ENCODE data around the gene CHCHD6. TPM values are rescaled to one million over a fixed set of nuclear protein-coding genes. Genes with fewer than 3 reads are reported as not detected.

The CHCHD6 gene
- total RNA-seq, 1 experiment from 2014 or later, result 36.3 TPM

DNA sequence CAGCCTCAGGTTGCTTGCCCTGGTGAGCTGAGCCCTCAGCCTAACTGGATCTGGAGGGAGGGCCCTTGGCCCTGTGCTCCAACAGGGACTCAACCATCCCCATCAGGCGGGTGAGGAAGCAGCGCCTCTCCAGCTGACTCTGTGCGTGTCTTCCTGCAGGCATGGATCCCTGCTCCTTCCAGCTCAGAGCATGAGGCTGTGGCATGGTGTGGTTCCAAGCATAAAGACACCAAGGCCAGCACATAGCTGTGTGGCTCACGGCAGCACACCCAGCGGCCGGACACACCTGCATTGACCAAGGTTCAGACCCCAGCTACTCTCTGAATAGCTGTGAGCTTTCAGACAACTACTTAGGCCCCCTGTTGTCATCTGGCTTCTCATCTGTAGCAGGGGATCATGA is 147.9 kb downstream of the CHCHD6 start:
- Histone ChIP-seq H2AFZ (ENCODE audit: low read depth, low read length, poor library complexity, severe bottlenecking) (no peak overlapping the region), H3K4me3 (replicated peaks in 1 of 2; ENCODE audit: low read depth in 1 of 2, low read length in 2 of 2) (no peak overlapping the region), H3K4me2 (ENCODE audit: low read length) (no peak overlapping the region), H3K9ac (ENCODE audit: low read length) (no peak overlapping the region), H4K20me1 (ENCODE audit: insufficient read depth) (no peaks in the 10 kb centered on the region), H3K27ac (ENCODE audit: low read depth, low read length) (no peak overlapping the region), H3K27me3 (ENCODE audit: insufficient read depth, low read length) (no peaks in the 10 kb centered on the region), H3K4me1 (ENCODE audit: control insufficient read depth in 1 of 2, insufficient read depth in 2 of 2, low read length in 2 of 2) (peaks cover 0 to 9% of the 10 kb centered on the region in 2 experiments; a peak in 1 of 4 replicates), H3K36me3 (ENCODE audit: control insufficient read depth in 1 of 2, insufficient read depth in 2 of 2, low read length in 2 of 2) (no peaks in the 10 kb centered on the region), H3K9me3 (ENCODE audit: control insufficient read depth in 1 of 2, insufficient read depth in 1 of 2, low read depth in 1 of 2, low read length in 2 of 2) (no peaks in the 10 kb centered on the region), H3K9me2 (ENCODE audit: insufficient read depth) (no peaks in the 10 kb centered on the region), H3K79me2 (ENCODE audit: insufficient read depth, low read length) (no peaks in the 10 kb centered on the region)
- DNase-seq (ENCODE audit: low read depth, low spot score), result no peak
- TF ChIP-seq EZH2phosphoT487 (IDR thresholded peaks at IDR 0.05; ENCODE audit: borderline replicate concordance) (no peak), SIN3A (IDR thresholded peaks at IDR 0.05; ENCODE audit: low read depth) (no peak), ELF1 (IDR thresholded peaks at IDR 0.05; ENCODE audit: borderline replicate concordance, low read depth) (no peak), CBX3 (IDR thresholded peaks at IDR 0.05; ENCODE audit: low read depth) (no peak), POLR2A (IDR thresholded peaks at IDR 0.05; ENCODE audit: borderline replicate concordance, extremely low read depth, insufficient read depth, insufficient read length) (no peak)
- intact Hi-C loops (cut with micrococcal nuclease), result no loop called here
- ChIA-PET RAD21 (ENCODE audit: low non-redundant PET in 1 of 2, low total read pairs in 2 of 2, uncharacterized antibody in 2 of 2, unreplicated experiment in 2 of 2) (no interaction called here), POLR2A (no interaction called here), CTCF (no interaction called here)
- no TSS peak for BruUV-seq (replicated peaks)
- ATAC-seq, result no peak

DNA sequence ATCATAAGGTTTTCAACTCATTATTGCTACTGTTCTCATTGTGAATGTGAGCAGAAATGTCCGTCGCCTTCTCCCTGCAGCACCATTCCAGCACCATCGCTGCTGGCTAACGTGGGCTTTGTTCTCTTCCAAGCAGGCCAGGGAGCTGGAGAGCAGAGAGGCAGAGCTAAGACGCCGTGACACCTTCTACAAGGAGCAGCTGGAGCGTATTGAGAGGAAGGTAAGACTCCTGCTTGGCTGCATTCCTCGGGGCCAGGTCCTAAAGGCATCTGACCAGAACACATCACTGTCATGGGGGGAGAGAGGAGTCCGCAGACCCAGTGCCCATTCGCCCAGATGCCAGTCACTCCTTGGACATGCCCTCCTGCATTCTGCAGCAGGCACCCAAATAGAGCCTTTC is 148.5 kb downstream of the CHCHD6 start:
- ChIA-PET RAD21 (ENCODE audit: low non-redundant PET in 1 of 2, low total read pairs in 2 of 2, uncharacterized antibody in 2 of 2, unreplicated experiment in 2 of 2) (no interaction called here), POLR2A (no interaction called here), CTCF (no interaction called here)
- no peak for ATAC-seq
- DNase-seq (ENCODE audit: low read depth, low spot score), result no peak
- Histone ChIP-seq H4K20me1 (ENCODE audit: insufficient read depth) (no peaks in the 10 kb centered on the region), H3K36me3 (ENCODE audit: control insufficient read depth in 1 of 2, insufficient read depth in 2 of 2, low read length in 2 of 2) (no peaks in the 10 kb centered on the region), H3K27ac (ENCODE audit: low read depth, low read length) (no peak overlapping the region), H3K9me3 (ENCODE audit: control insufficient read depth in 1 of 2, insufficient read depth in 1 of 2, low read depth in 1 of 2, low read length in 2 of 2) (no peaks in the 10 kb centered on the region), H3K4me2 (ENCODE audit: low read length) (no peak overlapping the region), H3K79me2 (ENCODE audit: insufficient read depth, low read length) (no peaks in the 10 kb centered on the region), H3K9ac (ENCODE audit: low read length) (no peak overlapping the region), H3K4me3 (replicated peaks in 1 of 2; ENCODE audit: low read depth in 1 of 2, low read length in 2 of 2) (no peak overlapping the region), H3K4me1 (ENCODE audit: control insufficient read depth in 1 of 2, insufficient read depth in 2 of 2, low read length in 2 of 2) (peaks cover 0 to 9% of the 10 kb centered on the region in 2 experiments; a peak in 1 of 4 replicates), H3K9me2 (ENCODE audit: insufficient read depth) (no peaks in the 10 kb centered on the region), H2AFZ (ENCODE audit: low read depth, low read length, poor library complexity, severe bottlenecking) (no peak overlapping the region), H3K27me3 (ENCODE audit: insufficient read depth, low read length) (no peaks in the 10 kb centered on the region)
- BruUV-seq (replicated peaks), result no TSS peak
- TF ChIP-seq, protein P1, sequence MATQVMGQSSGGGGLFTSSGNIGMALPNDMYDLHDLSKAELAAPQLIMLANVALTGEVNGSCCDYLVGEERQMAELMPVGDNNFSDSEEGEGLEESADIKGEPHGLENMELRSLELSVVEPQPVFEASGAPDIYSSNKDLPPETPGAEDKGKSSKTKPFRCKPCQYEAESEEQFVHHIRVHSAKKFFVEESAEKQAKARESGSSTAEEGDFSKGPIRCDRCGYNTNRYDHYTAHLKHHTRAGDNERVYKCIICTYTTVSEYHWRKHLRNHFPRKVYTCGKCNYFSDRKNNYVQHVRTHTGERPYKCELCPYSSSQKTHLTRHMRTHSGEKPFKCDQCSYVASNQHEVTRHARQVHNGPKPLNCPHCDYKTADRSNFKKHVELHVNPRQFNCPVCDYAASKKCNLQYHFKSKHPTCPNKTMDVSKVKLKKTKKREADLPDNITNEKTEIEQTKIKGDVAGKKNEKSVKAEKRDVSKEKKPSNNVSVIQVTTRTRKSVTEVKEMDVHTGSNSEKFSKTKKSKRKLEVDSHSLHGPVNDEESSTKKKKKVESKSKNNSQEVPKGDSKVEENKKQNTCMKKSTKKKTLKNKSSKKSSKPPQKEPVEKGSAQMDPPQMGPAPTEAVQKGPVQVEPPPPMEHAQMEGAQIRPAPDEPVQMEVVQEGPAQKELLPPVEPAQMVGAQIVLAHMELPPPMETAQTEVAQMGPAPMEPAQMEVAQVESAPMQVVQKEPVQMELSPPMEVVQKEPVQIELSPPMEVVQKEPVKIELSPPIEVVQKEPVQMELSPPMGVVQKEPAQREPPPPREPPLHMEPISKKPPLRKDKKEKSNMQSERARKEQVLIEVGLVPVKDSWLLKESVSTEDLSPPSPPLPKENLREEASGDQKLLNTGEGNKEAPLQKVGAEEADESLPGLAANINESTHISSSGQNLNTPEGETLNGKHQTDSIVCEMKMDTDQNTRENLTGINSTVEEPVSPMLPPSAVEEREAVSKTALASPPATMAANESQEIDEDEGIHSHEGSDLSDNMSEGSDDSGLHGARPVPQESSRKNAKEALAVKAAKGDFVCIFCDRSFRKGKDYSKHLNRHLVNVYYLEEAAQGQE (IDR thresholded peaks at IDR 0.05; ENCODE audit: low read depth), result no peak
- TF ChIP-seq EGR1 (IDR thresholded peaks at IDR 0.05; ENCODE audit: low read depth) (no peak), JUND (IDR thresholded peaks at IDR 0.05) (no peak), TCF7L2 (IDR thresholded peaks at IDR 0.05; ENCODE audit: borderline replicate concordance, extremely low read depth, insufficient read depth, insufficient read length) (no peak), ZFX (IDR thresholded peaks at IDR 0.05) (no peak), SIN3A (IDR thresholded peaks at IDR 0.05; ENCODE audit: low read depth) (no peak)
- TF ChIP-seq, protein P2, sequence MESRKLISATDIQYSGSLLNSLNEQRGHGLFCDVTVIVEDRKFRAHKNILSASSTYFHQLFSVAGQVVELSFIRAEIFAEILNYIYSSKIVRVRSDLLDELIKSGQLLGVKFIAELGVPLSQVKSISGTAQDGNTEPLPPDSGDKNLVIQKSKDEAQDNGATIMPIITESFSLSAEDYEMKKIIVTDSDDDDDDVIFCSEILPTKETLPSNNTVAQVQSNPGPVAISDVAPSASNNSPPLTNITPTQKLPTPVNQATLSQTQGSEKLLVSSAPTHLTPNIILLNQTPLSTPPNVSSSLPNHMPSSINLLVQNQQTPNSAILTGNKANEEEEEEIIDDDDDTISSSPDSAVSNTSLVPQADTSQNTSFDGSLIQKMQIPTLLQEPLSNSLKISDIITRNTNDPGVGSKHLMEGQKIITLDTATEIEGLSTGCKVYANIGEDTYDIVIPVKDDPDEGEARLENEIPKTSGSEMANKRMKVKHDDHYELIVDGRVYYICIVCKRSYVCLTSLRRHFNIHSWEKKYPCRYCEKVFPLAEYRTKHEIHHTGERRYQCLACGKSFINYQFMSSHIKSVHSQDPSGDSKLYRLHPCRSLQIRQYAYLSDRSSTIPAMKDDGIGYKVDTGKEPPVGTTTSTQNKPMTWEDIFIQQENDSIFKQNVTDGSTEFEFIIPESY (IDR thresholded peaks at IDR 0.05; ENCODE audit: extremely low read depth, insufficient replicate concordance, low read length), result no peak
- intact Hi-C loops (cut with micrococcal nuclease), result no loop called here

Data from HCT116 (cell line).